ENCODE results near the gene PHF21B.

PHF21B gene

GRCh38 chr22:44847380-44847779 lies 162.4 kb downstream of the PHF21B start:
- TF ChIP-seq CTCF (IDR thresholded peaks at IDR 0.05; ENCODE audit: control insufficient read depth, insufficient read depth, low read depth, low read length, missing control alignments): no peak
- DNase-seq (ENCODE audit: low read depth): no peak
- H3K4me3 ChIP-seq (ENCODE audit: control insufficient read depth, low read depth, low read length): no peak overlapping the region

GRCh38 chr22:44846726-44847275 lies 163.0 kb downstream of the PHF21B start:
- no peak for DNase-seq (ENCODE audit: low read depth)
- no peak for TF ChIP-seq CTCF (IDR thresholded peaks at IDR 0.05; ENCODE audit: control insufficient read depth, insufficient read depth, low read depth, low read length, missing control alignments)

GRCh38 chr22:44845796-44846720 lies 163.7 kb downstream of the PHF21B start:
- no peak overlapping the region for H3K4me3 ChIP-seq (ENCODE audit: control insufficient read depth, low read depth, low read length)
- no peak for DNase-seq (ENCODE audit: low read depth)
- no peak for TF ChIP-seq CTCF (IDR thresholded peaks at IDR 0.05; ENCODE audit: control insufficient read depth, insufficient read depth, low read depth, low read length, missing control alignments)

More at GRCh38 chr22:44846726-44847275, 163.0 kb downstream of the PHF21B start:
- no peak overlapping the region for H3K4me3 ChIP-seq (ENCODE audit: control insufficient read depth, low read depth, low read length)

- no peak overlapping the region for H3K4me3 ChIP-seq (ENCODE audit: control insufficient read depth, low read depth, low read length)
- TF ChIP-seq CTCF (IDR thresholded peaks at IDR 0.05; ENCODE audit: control insufficient read depth, insufficient read depth, low read depth, low read length, missing control alignments): no peak
- no peak for DNase-seq (ENCODE audit: low read depth)
Observed at GRCh38 chr22:44845191-44845590, 164.6 kb downstream of the PHF21B start.

- no peak for TF ChIP-seq CTCF (IDR thresholded peaks at IDR 0.05; ENCODE audit: control insufficient read depth, insufficient read depth, low read depth, low read length, missing control alignments)
- no peak for DNase-seq (ENCODE audit: low read depth)
- no peak overlapping the region for H3K4me3 ChIP-seq (ENCODE audit: control insufficient read depth, low read depth, low read length)
Observed at GRCh38 chr22:44842417-44842816, 167.4 kb downstream of the PHF21B start.

- no peak for TF ChIP-seq CTCF (IDR thresholded peaks at IDR 0.05; ENCODE audit: control insufficient read depth, insufficient read depth, low read depth, low read length, missing control alignments)
- H3K4me3 ChIP-seq (ENCODE audit: control insufficient read depth, low read depth, low read length): no peak overlapping the region
Observed at GRCh38 chr22:44840611-44841322, 169.0 kb downstream of the PHF21B start.

More at GRCh38 chr22:44840611-44841322, 169.0 kb downstream of the PHF21B start:
- no peak for DNase-seq (ENCODE audit: low read depth)
